Parathyroid adenoma (tissue), 2 donors: ENCODE measurements around the gene FAT2.

Source experiments
- H2AFZ ChIP-seq: fragments of 300-600 bp; sonication (generic); one replicate; pipeline ENCODE4 v1.7.0; 2017; ENCODE audit warnings: antibody characterized with exemption, mild to moderate bottlenecking
- H3K27ac ChIP-seq: fragments of 300-600 bp; sonication (generic); one replicate; pipeline ENCODE4 v1.7.0; 2017
- H3K27me3 ChIP-seq: fragments of 300-600 bp; sonication (generic); one replicate; pipeline ENCODE4 v1.7.0; 2017; ENCODE audit warnings: low read length; ENCODE audit not compliant: control insufficient read depth, insufficient read depth
- H3K36me3 ChIP-seq: fragments of 300-600 bp; sonication (generic); one replicate; pipeline ENCODE4 v1.7.0; 2017; ENCODE audit warnings: low read length; ENCODE audit not compliant: control insufficient read depth, insufficient read depth
- H3K4me1 ChIP-seq: fragments of 300-600 bp; sonication (generic); one replicate; pipeline ENCODE4 v1.7.0; 2017; ENCODE audit warnings: control low read depth
- H3K4me2 ChIP-seq: fragments of 300-600 bp; sonication (generic); one replicate; pipeline ENCODE4 v1.7.0; 2017; ENCODE audit warnings: low read length
- H3K4me3 ChIP-seq: fragments of 300-600 bp; sonication (generic); one replicate; pipeline ENCODE4 v1.7.0; 2017; ENCODE audit warnings: low read depth, low read length
- H3K79me2 ChIP-seq: fragments of 300-600 bp; sonication (generic); one replicate; pipeline ENCODE4 v1.7.0; 2017; ENCODE audit warnings: control low read depth
- H3K9ac ChIP-seq: fragments of 300-600 bp; sonication (generic); one replicate; pipeline ENCODE4 v1.7.0; 2017; ENCODE audit warnings: mild to moderate bottlenecking
- H3K9me3 ChIP-seq: fragments of 300-600 bp; sonication (generic); one replicate; pipeline ENCODE4 v1.7.0; 2017; ENCODE audit warnings: low read length; ENCODE audit not compliant: control insufficient read depth
- CTCF ChIP-seq: fragments of 300-600 bp; sonication (generic); IDR thresholded peaks from one replicate; pipeline ENCODE4 v1.7.0; 2017; ENCODE audit warnings: antibody characterized with exemption, mild to moderate bottlenecking
- donor health status: primary hyperparathyroidism.

Gene FAT2

GRCh38 chr5:151597749-151598148 is 6.6 kb upstream of the FAT2 start:
- Histone ChIP-seq H3K27me3 (no peaks in the 10 kb centered on the region), H3K36me3 (no peaks in the 10 kb centered on the region), H3K9ac (no peak overlapping the region), H3K4me3 (no peak overlapping the region), H2AFZ (peak overlapping the region; percentile 36), H3K27ac (no peak overlapping the region), H3K9me3 (no peaks in the 10 kb centered on the region), H3K4me1 (peaks cover 42% of the 10 kb centered on the region), H3K4me2 (no peak overlapping the region), H3K79me2 (no peaks in the 10 kb centered on the region)
- TF ChIP-seq CTCF: no peak

GRCh38 chr5:151596828-151597539 is 5.9 kb upstream of the FAT2 start:
- Histone ChIP-seq H3K4me3 (no peak overlapping the region), H3K4me2 (no peak overlapping the region), H2AFZ (peak overlapping the region; percentile 65), H3K4me1 (peaks cover 39% of the 10 kb centered on the region), H3K79me2 (no peaks in the 10 kb centered on the region), H3K36me3 (no peaks in the 10 kb centered on the region), H3K27me3 (no peaks in the 10 kb centered on the region), H3K27ac (peak overlapping the region; percentile 25), H3K9me3 (no peaks in the 10 kb centered on the region), H3K9ac (no peak overlapping the region)
- no peak for TF ChIP-seq CTCF

- Histone ChIP-seq H3K27ac (peak overlapping the region; percentile 70), H2AFZ (peak overlapping the region; percentile 81), H3K9me3 (no peaks in the 10 kb centered on the region), H3K27me3 (no peaks in the 10 kb centered on the region), H3K4me2 (no peak overlapping the region), H3K79me2 (no peaks in the 10 kb centered on the region), H3K4me1 (peaks cover 41% of the 10 kb centered on the region), H3K4me3 (no peak overlapping the region), H3K36me3 (no peaks in the 10 kb centered on the region), H3K9ac (no peak overlapping the region)
- no peak for TF ChIP-seq CTCF
Measured at GRCh38 chr5:151595411-151595826, 4.3 kb upstream of the FAT2 start.

GRCh38 chr5:151592855-151593408 is 1.8 kb upstream of the FAT2 start:
- TF ChIP-seq CTCF: no peak
- no peak overlapping the region for H3K27ac ChIP-seq
- no peaks in the 10 kb centered on the region for H3K36me3 ChIP-seq

More at GRCh38 chr5:151592855-151593408, 1.8 kb upstream of the FAT2 start:
- H3K27me3 ChIP-seq: no peaks in the 10 kb centered on the region
- no peaks in the 10 kb centered on the region for H3K9me3 ChIP-seq
- no peak overlapping the region for H3K4me3 ChIP-seq
- H3K9ac ChIP-seq: no peak overlapping the region
- H3K4me2 ChIP-seq: no peak overlapping the region
- H3K4me1 ChIP-seq: peaks cover 23% of the 10 kb centered on the region
- no peaks in the 10 kb centered on the region for H3K79me2 ChIP-seq
- H2AFZ ChIP-seq: no peak overlapping the region
